Fibroblast of mammary gland (primary cell): ENCODE measurements around the gene TUSC1.
"Not testable (repeated sequence)": the region's sequence is repeated elsewhere in the genome, so short reads cannot be mapped to it uniquely, and the experiment has no call there.

ENCODE experiments used
- DNase-seq: peaks from one replicate; pipeline ENCODE4 v3.0.0-alpha.2; 2010; ENCODE audit warnings: low read depth
- H3K4me3 ChIP-seq: 2 replicates; pipeline ENCODE4 v1.5.1; 2011; ENCODE audit warnings: low read depth, mild to moderate bottlenecking, low read length, moderate library complexity; ENCODE audit not compliant: control insufficient read depth
- CTCF ChIP-seq: conservative IDR thresholded peaks from 2 replicates; pipeline ENCODE4 v1.5.1; 2011; ENCODE audit warnings: low read depth, low read length, inconsistent platforms; ENCODE audit not compliant: control insufficient read depth, insufficient read depth

TUSC1 gene

GRCh38 chr9:25678846-25679360 lies 659 bp upstream of the TUSC1 start:
- H3K4me3 ChIP-seq, result peak overlapping the region; percentile 65
- no peak for TF ChIP-seq CTCF
- DNase-seq, result no peak

- H3K4me3 ChIP-seq, result peak overlapping the region; percentile 65
- DNase-seq, result peak; percentile 74
- no peak for TF ChIP-seq CTCF
Measured at GRCh38 chr9:25677301-25678146, 720 bp downstream of the TUSC1 start.

GRCh38 chr9:25675858-25676257 lies 2.4 kb downstream of the TUSC1 start:
- not testable (repeated sequence) for H3K4me3 ChIP-seq, DNase-seq

- no peak overlapping the region for H3K4me3 ChIP-seq
- no peak for TF ChIP-seq CTCF
- DNase-seq, result peak; percentile 16
Measured at GRCh38 chr9:25658571-25658970, 19.7 kb downstream of the TUSC1 start.

GRCh38 chr9:25654417-25654816 lies 23.8 kb downstream of the TUSC1 start:
- no peak overlapping the region for H3K4me3 ChIP-seq
- no peak for TF ChIP-seq CTCF
- no peak for DNase-seq

- no peak for DNase-seq
- H3K4me3 ChIP-seq, result no peak overlapping the region
- no peak for TF ChIP-seq CTCF
Measured at GRCh38 chr9:25648116-25648515, 30.1 kb downstream of the TUSC1 start.

- no peak for DNase-seq
- no peak overlapping the region for H3K4me3 ChIP-seq
- no peak for TF ChIP-seq CTCF
Measured at GRCh38 chr9:25636026-25636425, 42.2 kb downstream of the TUSC1 start.
